IMR-90 (cell line): ENCODE results near the gene SEC14L6. TPM values are rescaled to one million over a fixed set of nuclear protein-coding genes. Genes with fewer than 3 reads are reported as not detected.

Experiments used
- ATAC-seq: fragments of 200-7000 bp; cut with Tn5 transposase; 2 replicates; pipeline ENCODE4 v1.9.1; 2020; ENCODE audit warnings: low read depth, mild to moderate bottlenecking, moderate library complexity
- BruUV-seq: library from RNA; stranded (reverse); fragments of 400-500 nt; replicated peaks from 2 replicates; lab custom pipeline; 2021; lab: Mats Ljungman, UMichigan
- CTCF ChIA-PET: fragments of 300-600 bp; formaldehyde crosslinking; extraction: SDS; loops from one replicate; lab custom pipeline; 2021; ENCODE audit warnings: antibody characterized with exemption; lab: Yijun Ruan, JAX
- POLR2A ChIA-PET: fragments of 300-600 bp; sonication (Branson Sonifier 250); formaldehyde crosslinking; loops from one replicate; lab custom pipeline; 2022; ENCODE audit warnings: antibody characterized with exemption; ENCODE audit not compliant: unreplicated experiment; lab: Charles Lee
- DNase-seq: peaks from one replicate; pipeline ENCODE4 v3.0.0; 2013
- H2AFZ ChIP-seq: replicated peaks from 2 replicates; pipeline ENCODE3; 2013; ENCODE audit warnings: low read length, mild to moderate bottlenecking; ENCODE audit not compliant: poor library complexity
- H2AK5ac ChIP-seq: 2 replicates; pipeline ENCODE4 v1.6.1; 2013; ENCODE audit warnings: low read depth, low read length, inconsistent platforms
- H2AK9ac ChIP-seq: replicated peaks from 2 replicates; pipeline ENCODE3; 2013; ENCODE audit warnings: mild to moderate bottlenecking, low read depth, low read length, moderate library complexity; ENCODE audit not compliant: poor library complexity
- H2BK120ac ChIP-seq: 2 replicates; pipeline ENCODE4 v1.6.1; 2013; ENCODE audit warnings: low read depth, low read length, inconsistent platforms
- H2BK15ac ChIP-seq: 3 replicates; pipeline ENCODE4 v1.6.1; 2013; ENCODE audit warnings: low read depth, low read length, inconsistent platforms
- H2BK20ac ChIP-seq: 2 replicates; pipeline ENCODE4 v1.6.1; 2013; ENCODE audit warnings: low read depth, mild to moderate bottlenecking, inconsistent platforms, low read length, moderate library complexity
- H2BK5ac ChIP-seq: 2 replicates; pipeline ENCODE4 v1.6.1; 2013; ENCODE audit warnings: mild to moderate bottlenecking, low read depth, low read length, inconsistent platforms; ENCODE audit not compliant: poor library complexity, severe bottlenecking
- H3K14ac ChIP-seq: replicated peaks from 2 replicates; pipeline ENCODE4 v1.6.1; 2013; ENCODE audit warnings: low read depth, low read length, inconsistent platforms
- H3K18ac ChIP-seq: 2 replicates; pipeline ENCODE4 v1.6.1; 2013; ENCODE audit warnings: low read depth, low read length, control low read depth
- H3K23ac ChIP-seq: 2 replicates; pipeline ENCODE4 v1.6.1; 2013; ENCODE audit warnings: low read depth, low read length, inconsistent platforms
- H3K27ac ChIP-seq: 2 replicates; pipeline ENCODE4 v1.5.1; 2013; ENCODE audit warnings: mild to moderate bottlenecking, control low read depth, low read length; ENCODE audit not compliant: insufficient read depth
- H3K27me3 ChIP-seq: 2 replicates; pipeline ENCODE4 v1.6.1; 2013; ENCODE audit warnings: low read length; ENCODE audit not compliant: control insufficient read depth, insufficient read depth
- H3K36me3 ChIP-seq: 2 replicates; pipeline ENCODE4 v1.6.1; 2013; ENCODE audit warnings: low read length, mixed read lengths; ENCODE audit not compliant: control insufficient read depth, insufficient read depth
- H3K4ac ChIP-seq: 2 replicates; pipeline ENCODE4 v1.6.1; 2013; ENCODE audit warnings: low read depth, low read length, inconsistent platforms
- H3K4me1 ChIP-seq: 2 replicates; pipeline ENCODE4 v1.6.1; 2013; ENCODE audit warnings: low read length, mixed read lengths; ENCODE audit not compliant: control insufficient read depth, insufficient read depth
- H3K4me2 ChIP-seq: 2 replicates; pipeline ENCODE4 v1.6.1; 2013; ENCODE audit warnings: low read depth, mild to moderate bottlenecking, control low read depth, low read length, moderate library complexity
- H3K4me3 ChIP-seq: 2 replicates; pipeline ENCODE4 v1.5.1; 2013; ENCODE audit warnings: low read depth, mild to moderate bottlenecking, control low read depth, low read length, moderate library complexity; ENCODE audit not compliant: insufficient read depth
- H3K56ac ChIP-seq: 2 replicates; pipeline ENCODE4 v1.6.1; 2013; ENCODE audit warnings: low read length, inconsistent platforms; ENCODE audit not compliant: insufficient read depth; ENCODE audit errors: extremely low read depth
- H3K79me1 ChIP-seq, 2 experiments: 2 replicates each; pipeline ENCODE4 v1.6.1; 2013; ENCODE audit warnings: low read length in 2 of 2, inconsistent platforms in 1 of 2, low read depth in 1 of 2
- H3K9ac ChIP-seq: 2 replicates; pipeline ENCODE4 v1.6.1; 2013; ENCODE audit warnings: low read depth, low read length, control low read depth
- H3K9me1 ChIP-seq: 2 replicates; pipeline ENCODE4 v1.6.1; 2013; ENCODE audit warnings: low read length, inconsistent platforms; ENCODE audit not compliant: insufficient read depth
- H3K9me3 ChIP-seq: 2 replicates; pipeline ENCODE4 v1.6.1; 2013; ENCODE audit warnings: low read length; ENCODE audit not compliant: control insufficient read depth, insufficient read depth
- H4K20me1 ChIP-seq: 2 replicates; pipeline ENCODE4 v1.6.1; 2013; ENCODE audit warnings: low read length, inconsistent platforms; ENCODE audit not compliant: insufficient read depth
- H4K5ac ChIP-seq: 2 replicates; pipeline ENCODE4 v1.6.1; 2013; ENCODE audit warnings: mild to moderate bottlenecking, low read depth, low read length, control low read depth
- H4K8ac ChIP-seq, 2 experiments: 2 replicates each; pipeline ENCODE4 v1.6.1; 2013; ENCODE audit warnings: low read depth in 2 of 2, low read length in 2 of 2, control low read depth in 1 of 2, inconsistent platforms in 1 of 2
- H4K91ac ChIP-seq: 2 replicates; pipeline ENCODE4 v1.6.1; 2013; ENCODE audit warnings: low read depth, low read length, inconsistent platforms; ENCODE audit not compliant: insufficient read depth
- BHLHE40 ChIP-seq: fragments of 150-350 bp; IDR thresholded peaks from 2 replicates; pipeline ENCODE4 v1.6.1; 2016; ENCODE audit warnings: mild to moderate bottlenecking, low read depth, low read length
- CEBPB ChIP-seq: IDR thresholded peaks from 2 replicates; pipeline ENCODE4 v1.6.1; 2012; ENCODE audit warnings: low read depth, low read length, improper control_type of control experiment
- ELK1 ChIP-seq: fragments of 150-350 bp; IDR thresholded peaks from 2 replicates; pipeline ENCODE4 v1.6.1; 2016; ENCODE audit warnings: low read depth, mild to moderate bottlenecking, low read length, moderate library complexity, borderline replicate concordance
- MAFK ChIP-seq: IDR thresholded peaks from 2 replicates; pipeline ENCODE4 v1.6.1; 2012; ENCODE audit warnings: low read depth, low read length, improper control_type of control experiment
- MAZ ChIP-seq: IDR thresholded peaks from 2 replicates; pipeline ENCODE4 v1.6.1; 2012; ENCODE audit warnings: low read depth, mild to moderate bottlenecking, low read length, improper control_type of control experiment, moderate library complexity, borderline replicate concordance
- NFE2L2 ChIP-seq: fragments of 150-350 bp; IDR thresholded peaks from 2 replicates; pipeline ENCODE4 v1.6.1; 2016; ENCODE audit warnings: low read depth, mild to moderate bottlenecking, low read length
- RAD21 ChIP-seq: IDR thresholded peaks from 2 replicates; pipeline ENCODE4 v1.6.1; 2012; ENCODE audit warnings: low read length, improper control_type of control experiment
- RCOR1 ChIP-seq: IDR thresholded peaks from 2 replicates; pipeline ENCODE4 v1.6.1; 2012; ENCODE audit warnings: mild to moderate bottlenecking, low read length, improper control_type of control experiment; ENCODE audit not compliant: insufficient replicate concordance
- RFX5 ChIP-seq: IDR thresholded peaks from 2 replicates; pipeline ENCODE4 v1.8.0; 2012; ENCODE audit warnings: low read depth, mild to moderate bottlenecking, low read length, moderate library complexity
- SMC3 ChIP-seq: fragments of 150-350 bp; IDR thresholded peaks from 2 replicates; pipeline ENCODE4 v1.6.1; 2016; ENCODE audit warnings: low read depth, mild to moderate bottlenecking, antibody characterized with exemption, low read length, moderate library complexity
- WGBS, 2 experiments: methylation state at CpG; one replicate each; pipeline versions ENCODE4 v1.1.5 to v1.1.7; 2013; ENCODE audit warnings: missing lambda C conversion rate in 2 of 2; ENCODE audit not compliant: insufficient read length in 1 of 2; ENCODE audit errors: extremely low coverage in 2 of 2; 5-methylcytosine and 5-hydroxymethylcytosine counted together
- dilution Hi-C: fragments of 300-500 bp; cut with HindIII; formaldehyde crosslinking; loops from one replicate; pipeline ENCODE4 v1.14.3; 2018; ENCODE audit warnings: low sequenced_read_pairs; ENCODE audit not compliant: unreplicated experiment
- in situ Hi-C: fragments of 300-500 bp; cut with MboI; formaldehyde crosslinking; loops from 3 replicates; pipeline ENCODE4 v1.14.3; 2019; ENCODE audit warnings: low sequenced_read_pairs, inconsistent platforms, mixed read lengths
- intact Hi-C: fragments of 100-400 bp; cut with micrococcal nuclease; formaldehyde crosslinking; loops from 2 replicates; pipeline ENCODE4 v1.10.0; 2022
- polyA plus RNA-seq, 3 experiments: library from polyadenylated mRNA; depleted of rRNA; stranded (reverse); fragments of >200 nt; gene quantifications; 2 replicates each; pipeline ENCODE4 v1.2.3, GENCODE V29; 2012; ENCODE audit warnings: low replicate concordance in 1 of 3
- total RNA-seq: library from RNA; depleted of rRNA; stranded (reverse); fragments of >200 nt; gene quantifications from 2 replicates; pipeline ENCODE4 v1.2.3, GENCODE V29; 2012
- TF ChIP-seq, protein P1 (sequence below): fragments of 150-350 bp; IDR thresholded peaks from 2 replicates; pipeline ENCODE4 v1.6.1; 2017; ENCODE audit warnings: mild to moderate bottlenecking, antibody characterized with exemption, low read length, low read depth

The SEC14L6 gene
- total and polyA plus RNA-seq, 2 of the 4 experiments (the other 2 are of a cell fraction), result 0.09 TPM; not detected in 1

- dilution Hi-C loops, result no loop called here
- no peak overlapping the region for H3K9ac ChIP-seq
These were observed 28.6 kb upstream of the SEC14L6 start for GRCh38 chr22:30574997-30575671.

More at GRCh38 chr22:30574997-30575671, 28.6 kb upstream of the SEC14L6 start:
- Histone ChIP-seq H3K23ac (no peak overlapping the region; the same call in 1 of the 2 replicates), H2BK5ac (no peak overlapping the region), H2BK20ac (no peak overlapping the region), H3K79me1 (no peaks in the 10 kb centered on the region), H4K20me1 (no peaks in the 10 kb centered on the region; the same call in 1 of the 2 replicates), H4K5ac (no peak overlapping the region), H3K4me1 (peaks cover 9% of the 10 kb centered on the region), H3K56ac (no peak overlapping the region), H2AFZ (peak overlapping the region; percentile 58), H3K9me1 (peaks cover 7% of the 10 kb centered on the region; the same call in 1 of the 2 replicates), H3K4me2 (no peak overlapping the region), H3K18ac (0 out of 2 replicates have a peak overlapping the region, but pooled peaks have one; percentile 26), H2AK9ac (peak overlapping the region; percentile 9), H3K36me3 (peaks cover 39% of the 10 kb centered on the region), H2BK15ac (no peak overlapping the region), H3K27ac (peak overlapping the region; percentile 14), H3K9me3 (no peaks in the 10 kb centered on the region), H3K14ac (no peak overlapping the region), H3K4me3 (no peak overlapping the region), H3K4ac (no peak overlapping the region; the same call in 1 of the 2 replicates), H2AK5ac (peak overlapping the region; percentile 6; the same call in 1 of the 2 replicates), H4K91ac (no peak overlapping the region), H2BK120ac (no peak overlapping the region), H3K27me3 (peaks cover 14% of the 10 kb centered on the region), H4K8ac (no peak overlapping the region)
- in situ Hi-C loops (no loop called here), intact Hi-C loops (no loop called here)
- BruUV-seq, result no TSS peak
- DNase-seq, result peak; percentile 70
- WGBS, 2 experiments, result 58% methylated on average over 2 of the region's 12 CpGs; no CpG with 5 or more reads in 1 of the 2 experiments
- POLR2A ChIA-PET, result no interaction called here
- ATAC-seq, result peak; percentile 52
- TF ChIP-seq RCOR1 (no peak), ELK1 (no peak), RAD21 (no peak), SMC3 (no peak), MAZ (no peak), RFX5 (no peak), MAFK (no peak), NFE2L2 (no peak), BHLHE40 (no peak), CEBPB (no peak)
- TF ChIP-seq, protein P1, sequence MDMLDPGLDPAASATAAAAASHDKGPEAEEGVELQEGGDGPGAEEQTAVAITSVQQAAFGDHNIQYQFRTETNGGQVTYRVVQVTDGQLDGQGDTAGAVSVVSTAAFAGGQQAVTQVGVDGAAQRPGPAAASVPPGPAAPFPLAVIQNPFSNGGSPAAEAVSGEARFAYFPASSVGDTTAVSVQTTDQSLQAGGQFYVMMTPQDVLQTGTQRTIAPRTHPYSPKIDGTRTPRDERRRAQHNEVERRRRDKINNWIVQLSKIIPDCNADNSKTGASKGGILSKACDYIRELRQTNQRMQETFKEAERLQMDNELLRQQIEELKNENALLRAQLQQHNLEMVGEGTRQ, result no peak
- CTCF ChIA-PET, result no interaction called here
